CD4-positive, alpha-beta T cell treated with Interleukin-6 at 100 ng/mL for 8 hours (primary cell): ENCODE results near the gene LOXL1.
A peak's percentile ranks its signal among the peaks of the same experiment; 100 is the strongest.

Experiments used
- DNase-seq: peaks from one replicate; pipeline ENCODE4 v3.0.0-alpha.2; 2020; ENCODE audit warnings: mixed read lengths, low spot score

LOXL1 gene

GRCh38 chr15:73926219-73927002 lies at the start of gene LOXL1:
TSS of gene LOXL1 (plus strand) at chr15:73926462. CDS start at chr15:73926784, 322 bp downstream.
- no peak for DNase-seq

GRCh38 chr15:73879426-73879825 lies 46.8 kb upstream of the LOXL1 start:
- DNase-seq: no peak

GRCh38 chr15:73881579-73882320 lies 44.5 kb upstream of the LOXL1 start:
- DNase-seq: no peak

GRCh38 chr15:73882761-73883419 lies 43.4 kb upstream of the LOXL1 start:
- DNase-seq: no peak

- no peak for DNase-seq
Measured at GRCh38 chr15:73884159-73884558, 42.1 kb upstream of the LOXL1 start.

GRCh38 chr15:73885954-73886700 lies 40.1 kb upstream of the LOXL1 start:
- DNase-seq: no peak

- no peak for DNase-seq
Measured at GRCh38 chr15:73886717-73887345, 39.4 kb upstream of the LOXL1 start.

GRCh38 chr15:73887481-73887880 lies 38.8 kb upstream of the LOXL1 start:
- DNase-seq: no peak

GRCh38 chr15:73888224-73889041 lies 37.8 kb upstream of the LOXL1 start:
- DNase-seq: no peak

GRCh38 chr15:73889053-73889761 lies 37.1 kb upstream of the LOXL1 start:
- no peak for DNase-seq

- DNase-seq: no peak
Measured at GRCh38 chr15:73889762-73890124, 36.5 kb upstream of the LOXL1 start.

GRCh38 chr15:73891328-73892315 lies 34.6 kb upstream of the LOXL1 start:
- DNase-seq: no peak

- no peak for DNase-seq
Measured at GRCh38 chr15:73892446-73893226, 33.6 kb upstream of the LOXL1 start.

- no peak for DNase-seq
Measured at GRCh38 chr15:73894133-73894814, 32.0 kb upstream of the LOXL1 start.

- DNase-seq: peak; percentile 53
Measured at GRCh38 chr15:73897441-73898261, 28.6 kb upstream of the LOXL1 start.
